SK-N-SH (cell line): ENCODE results near the gene ATP1B1. TPM values are rescaled to one million over a fixed set of nuclear protein-coding genes. Genes with fewer than 3 reads are reported as not detected.
A peak's percentile ranks its signal among the peaks of the same experiment; 100 is the strongest.

Experiments
- CTCF ChIA-PET: fragments of 300-600, 350-600 bp; formaldehyde crosslinking; extraction: SDS; loops from one replicate; lab custom pipeline; 2021; lab: Yijun Ruan, JAX
- POLR2A ChIA-PET: fragments of 350-600 bp; sonication (Branson Sonifier 250); formaldehyde crosslinking; extraction: SDS; loops from one replicate; lab custom pipeline; 2020; ENCODE audit warnings: antibody characterized with exemption, inconsistent platforms; lab: Yijun Ruan, JAX
- DNase-seq: peaks from one replicate; pipeline ENCODE4 v3.0.0; 2012
- H2AFZ ChIP-seq: fragments of 200-600 bp; sonication (generic); 2 replicates; pipeline ENCODE4 v1.8.1; 2016; ENCODE audit warnings: antibody characterized with exemption, mild to moderate bottlenecking, low read depth
- H3F3A ChIP-seq: fragments of 200-600 bp; sonication (generic); replicated peaks from 2 replicates; pipeline ENCODE3; 2016; ENCODE audit warnings: antibody characterized with exemption, mild to moderate bottlenecking; ENCODE audit not compliant: insufficient read depth
- H3K27ac ChIP-seq, 2 experiments: fragments of 200-500 bp in 1 of 2; fragments of 200-600 bp in 1 of 2; sonication (Bioruptor generic) in 1 of 2; sonication (generic), shearing (Covaris generic) in 1 of 2; 2 replicates each; pipeline versions ENCODE4 v1.5.1 to v1.6.1; 2014 to 2016; ENCODE audit warnings: low read depth in 2 of 2, inconsistent platforms in 1 of 2, low read length in 1 of 2, mild to moderate bottlenecking in 1 of 2, mixed read lengths in 1 of 2
- H3K27me3 ChIP-seq: fragments of 200-600 bp; sonication (generic), shearing (Covaris generic); 2 replicates; pipeline ENCODE4 v1.6.1; 2016; ENCODE audit warnings: mixed run types; ENCODE audit not compliant: insufficient read depth
- H3K36me3 ChIP-seq, 2 experiments: fragments of 200-500 bp in 1 of 2; fragments of 200-600 bp in 1 of 2; sonication (Bioruptor generic) in 1 of 2; sonication (generic) in 1 of 2; replicated peaks in 1 of 2; 2 replicates each; pipeline versions ENCODE3 to v1.5.1; 2014 to 2016; ENCODE audit warnings: low read length in 1 of 2, mild to moderate bottlenecking in 1 of 2; ENCODE audit not compliant: insufficient read depth in 2 of 2, control insufficient read depth in 1 of 2
- H3K4me1 ChIP-seq, 2 experiments: fragments of 200-500 bp in 1 of 2; fragments of 200-600 bp in 1 of 2; sonication (Bioruptor generic) in 1 of 2; sonication (generic), shearing (Covaris generic) in 1 of 2; 2 replicates each; pipeline versions ENCODE4 v1.5.1 to v1.6.1; 2014 to 2016; ENCODE audit warnings: low read depth in 1 of 2, low read length in 1 of 2, mixed run types in 1 of 2; ENCODE audit not compliant: insufficient read depth in 2 of 2, control insufficient read depth in 1 of 2
- H3K4me2 ChIP-seq: fragments of 200-600 bp; sonication (generic), shearing (Covaris generic); 2 replicates; pipeline ENCODE4 v1.6.1; 2017; ENCODE audit warnings: mixed run types
- H3K4me3 ChIP-seq, 2 experiments: fragments of 200-500 bp in 1 of 2; fragments of 200-600 bp in 1 of 2; sonication (Bioruptor generic) in 1 of 2; sonication (generic), shearing (Covaris generic) in 1 of 2; 2 replicates each; pipeline versions ENCODE4 v1.5.1 to v1.8.1; 2014 to 2016; ENCODE audit warnings: low read depth in 2 of 2, inconsistent platforms in 1 of 2, low read length in 1 of 2, mild to moderate bottlenecking in 1 of 2, mixed read lengths in 1 of 2, moderate library complexity in 1 of 2
- H3K79me2 ChIP-seq: fragments of 200-600 bp; sonication (generic); 2 replicates; pipeline ENCODE4 v1.8.1; 2017; ENCODE audit warnings: mild to moderate bottlenecking; ENCODE audit not compliant: insufficient read depth
- H3K9ac ChIP-seq: fragments of 200-600 bp; sonication (generic); 2 replicates; pipeline ENCODE4 v1.6.1; 2017; ENCODE audit warnings: mixed run types
- H3K9me2 ChIP-seq: fragments of 200-600 bp; sonication (generic); 2 replicates; pipeline ENCODE4 v1.6.1; 2017; ENCODE audit warnings: mixed run types
- H3K9me3 ChIP-seq: fragments of 200-600 bp; sonication (generic); 2 replicates; pipeline ENCODE4 v1.6.1; 2017; ENCODE audit warnings: mixed run types, mild to moderate bottlenecking, moderate library complexity
- H4K20me1 ChIP-seq: fragments of 200-600 bp; sonication (generic); 2 replicates; pipeline ENCODE4 v1.6.1; 2017; ENCODE audit warnings: mild to moderate bottlenecking, mixed run types; ENCODE audit not compliant: insufficient read depth
- ELF1 ChIP-seq: IDR thresholded peaks from 2 replicates; pipeline ENCODE4 v1.4.0; 2012
- EP300 ChIP-seq, 2 experiments: IDR thresholded peaks; 2 replicates each; pipeline versions ENCODE4 v1.4.0 to v1.6.1; 2012; ENCODE audit warnings: borderline replicate concordance in 1 of 2, low read depth in 1 of 2, low read length in 1 of 2
- FOSL2 ChIP-seq: IDR thresholded peaks from 2 replicates; pipeline ENCODE4 v1.4.0; 2012; ENCODE audit warnings: low read depth, mild to moderate bottlenecking, moderate library complexity, borderline replicate concordance
- FOXM1 ChIP-seq: IDR thresholded peaks from 2 replicates; pipeline ENCODE4 v1.4.0; 2012; ENCODE audit warnings: low read depth, mild to moderate bottlenecking
- GATA2 ChIP-seq: sonication (generic); formaldehyde crosslinking; IDR thresholded peaks from 2 replicates; pipeline ENCODE4 v1.5.0; 2020; ENCODE audit warnings: mild to moderate bottlenecking, missing genetic modification reagents
- MEF2A ChIP-seq: IDR thresholded peaks from 2 replicates; pipeline ENCODE4 v1.4.0; 2012; ENCODE audit warnings: low read depth, borderline replicate concordance
- MXI1 ChIP-seq: IDR thresholded peaks from 2 replicates; pipeline ENCODE4 v1.6.1; 2012; ENCODE audit warnings: mild to moderate bottlenecking, low read depth, low read length, improper control_type of control experiment
- NFIC ChIP-seq: IDR thresholded peaks from 2 replicates; pipeline ENCODE4 v1.4.0; 2012; ENCODE audit warnings: borderline replicate concordance
- RCOR1 ChIP-seq: fragments of 150-350 bp; IDR thresholded peaks from 2 replicates; pipeline ENCODE4 v1.6.1; 2017; ENCODE audit warnings: antibody characterized with exemption, low read length
- RFX5 ChIP-seq: IDR thresholded peaks from 2 replicates; pipeline ENCODE4 v1.6.1; 2012; ENCODE audit warnings: mild to moderate bottlenecking, improper control_type of control experiment, low read length
- RXRA ChIP-seq: IDR thresholded peaks from 2 replicates; pipeline ENCODE4 v1.4.0; 2012; ENCODE audit warnings: low read depth, mild to moderate bottlenecking, borderline replicate concordance
- SMC3 ChIP-seq: IDR thresholded peaks from 2 replicates; pipeline ENCODE4 v1.6.1; 2012; ENCODE audit warnings: low read depth, low read length, improper control_type of control experiment
- TCF12 ChIP-seq: IDR thresholded peaks from 2 replicates; pipeline ENCODE4 v1.4.0; 2012
- TEAD4 ChIP-seq: IDR thresholded peaks from 2 replicates; pipeline ENCODE4 v1.4.0; 2012; ENCODE audit warnings: mild to moderate bottlenecking, borderline replicate concordance; ENCODE audit not compliant: insufficient read depth
- YY1 ChIP-seq: IDR thresholded peaks from 2 replicates; pipeline ENCODE4 v1.4.0; 2012; ENCODE audit warnings: low read depth, mild to moderate bottlenecking
- WGBS: methylation state at CpG from one replicate; pipeline ENCODE4 v1.1.6; 2017; ENCODE audit warnings: low lambda C conversion rate; 5-methylcytosine and 5-hydroxymethylcytosine counted together
- polyA plus RNA-seq, 3 experiments: library from polyadenylated mRNA; depleted of rRNA; stranded (reverse); fragments of >200 nt; gene quantifications; 2 replicates each; pipeline ENCODE4 v1.2.3, GENCODE V29; 2012
- TF ChIP-seq, protein P1 (sequence below): IDR thresholded peaks from 2 replicates; pipeline ENCODE4 v1.4.0; 2012; ENCODE audit warnings: low read depth, borderline replicate concordance
- TF ChIP-seq, protein P2 (sequence below): fragments of 150-350 bp; IDR thresholded peaks from 2 replicates; pipeline ENCODE4 v1.6.1; 2017; ENCODE audit warnings: antibody characterized with exemption, low read length, low read depth, borderline replicate concordance
- TF ChIP-seq, protein P3 (sequence below): IDR thresholded peaks from 2 replicates; pipeline ENCODE4 v1.6.1; 2012; ENCODE audit warnings: mild to moderate bottlenecking, low read depth, low read length, moderate library complexity
- TF ChIP-seq, protein P4 (sequence below): IDR thresholded peaks from 2 replicates; pipeline ENCODE4 v1.4.0; 2012; ENCODE audit warnings: low read depth

The ATP1B1 gene
- polyA plus RNA-seq, 1 of the 3 experiments (the other 2 are of a cell fraction): 49.5 TPM

DNA sequence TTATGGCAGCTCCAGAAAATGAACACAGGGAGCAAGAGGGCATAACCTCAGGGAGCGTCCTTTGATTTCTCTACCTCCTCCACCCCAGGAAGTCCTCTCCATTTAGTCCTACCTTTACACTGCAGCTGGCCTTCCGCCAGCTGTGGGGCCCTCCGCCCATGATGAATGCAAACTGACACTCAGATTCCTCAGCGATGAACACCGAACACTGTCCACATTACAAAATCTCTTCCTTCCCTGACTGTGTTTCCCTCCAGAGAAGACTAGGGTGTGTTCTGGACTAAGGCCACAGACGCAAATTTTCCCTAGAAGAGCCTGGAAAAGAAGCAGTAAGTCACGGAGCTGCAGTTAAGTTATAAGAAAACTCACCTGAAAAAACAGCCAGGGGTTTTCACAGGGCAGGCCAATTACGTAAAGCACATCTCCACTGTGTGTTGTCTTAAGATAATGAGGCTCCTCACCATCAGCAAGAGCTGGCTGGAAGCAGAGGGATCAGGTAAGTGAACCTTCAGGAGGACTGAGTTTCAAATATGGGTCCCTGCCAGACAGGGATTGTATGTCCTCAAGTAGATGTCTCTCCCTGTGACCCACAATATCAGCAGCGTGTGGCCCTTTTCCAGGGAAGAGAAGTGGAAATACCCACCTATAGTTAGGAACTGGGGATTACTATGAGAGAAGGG lies 46.3 kb upstream of the ATP1B1 start:
- 81% methylated on average over 9 of the region's 9 CpGs for WGBS
- Histone ChIP-seq H3K79me2 (no peaks in the 10 kb centered on the region), H3K4me3 (no peak overlapping the region), H3F3A (no peaks in the 10 kb centered on the region), H3K9me3 (no peaks in the 10 kb centered on the region), H3K9ac (no peak overlapping the region), H3K27me3 (no peaks in the 10 kb centered on the region), H3K9me2 (no peaks in the 10 kb centered on the region), H3K4me1 (peaks cover 0 to 6% of the 10 kb centered on the region in 2 experiments; a peak in 2 of 4 replicates), H2AFZ (no peak overlapping the region), H3K36me3 (no peaks in the 10 kb centered on the region), H4K20me1 (no peaks in the 10 kb centered on the region), H3K27ac (peak overlapping the region; percentile 64 to 93; a peak in 3 of 4 replicates), H3K4me2 (no peak overlapping the region)
- no peak for DNase-seq
- ChIA-PET CTCF (interaction anchor here (0.8 to 1.1 kb wide), 2 partner anchors 10 to 288 kb away, joined by 3 read pairs; no protein-coding TSS in a partner anchor), POLR2A (no interaction called here)
- no peak for TF ChIP-seq TCF12
- TF ChIP-seq, protein P1, sequence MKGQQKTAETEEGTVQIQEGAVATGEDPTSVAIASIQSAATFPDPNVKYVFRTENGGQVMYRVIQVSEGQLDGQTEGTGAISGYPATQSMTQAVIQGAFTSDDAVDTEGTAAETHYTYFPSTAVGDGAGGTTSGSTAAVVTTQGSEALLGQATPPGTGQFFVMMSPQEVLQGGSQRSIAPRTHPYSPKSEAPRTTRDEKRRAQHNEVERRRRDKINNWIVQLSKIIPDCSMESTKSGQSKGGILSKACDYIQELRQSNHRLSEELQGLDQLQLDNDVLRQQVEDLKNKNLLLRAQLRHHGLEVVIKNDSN: no peak
- TF ChIP-seq TEAD4: no peak
- TF ChIP-seq YY1: no peak
- TF ChIP-seq, protein P2, sequence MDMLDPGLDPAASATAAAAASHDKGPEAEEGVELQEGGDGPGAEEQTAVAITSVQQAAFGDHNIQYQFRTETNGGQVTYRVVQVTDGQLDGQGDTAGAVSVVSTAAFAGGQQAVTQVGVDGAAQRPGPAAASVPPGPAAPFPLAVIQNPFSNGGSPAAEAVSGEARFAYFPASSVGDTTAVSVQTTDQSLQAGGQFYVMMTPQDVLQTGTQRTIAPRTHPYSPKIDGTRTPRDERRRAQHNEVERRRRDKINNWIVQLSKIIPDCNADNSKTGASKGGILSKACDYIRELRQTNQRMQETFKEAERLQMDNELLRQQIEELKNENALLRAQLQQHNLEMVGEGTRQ: no peak
- TF ChIP-seq NFIC: no peak
- TF ChIP-seq ELF1: no peak
- TF ChIP-seq MXI1: no peak

DNA sequence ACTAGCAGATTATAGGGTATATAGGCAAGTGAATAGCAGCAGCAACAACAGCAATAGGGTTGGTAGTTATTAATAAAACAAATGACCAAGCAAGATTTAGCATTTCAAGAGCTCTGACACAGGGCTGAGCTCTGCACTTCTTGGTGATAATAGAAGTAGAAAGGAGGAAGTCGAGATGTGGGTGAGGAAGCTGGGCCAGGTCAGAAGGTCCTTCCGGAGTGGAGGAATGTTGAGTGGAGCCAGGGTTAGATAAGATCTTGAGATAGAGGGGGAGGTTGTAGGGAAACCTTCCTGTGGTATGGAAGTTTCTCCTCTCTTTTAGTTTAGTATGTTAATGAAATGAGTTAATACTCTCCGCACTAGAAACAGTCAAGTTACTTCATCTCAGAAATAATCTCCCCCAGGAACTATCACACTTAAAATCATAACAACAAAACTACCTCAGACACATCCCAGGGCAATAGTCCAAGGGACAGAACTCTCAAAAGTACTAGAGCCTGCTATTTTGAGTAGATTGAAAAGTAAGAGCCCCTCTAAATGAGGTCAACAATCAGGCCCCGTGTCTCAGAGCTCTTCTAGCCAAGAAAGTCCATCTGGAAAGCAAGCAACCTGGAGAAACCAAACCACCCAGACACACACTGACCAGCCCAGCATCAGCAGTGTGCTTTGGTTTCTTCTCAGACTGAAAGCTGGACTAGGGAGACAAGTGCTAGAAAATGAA lies 45.4 kb upstream of the ATP1B1 start:
- Histone ChIP-seq H3F3A (no peaks in the 10 kb centered on the region), H3K9ac (no peak overlapping the region), H3K4me1 (peaks cover 0 to 6% of the 10 kb centered on the region in 2 experiments; a peak in 2 of 4 replicates), H3K27me3 (no peaks in the 10 kb centered on the region), H3K36me3 (no peaks in the 10 kb centered on the region), H3K27ac (peak overlapping the region; percentile 64 to 93), H3K4me2 (peak overlapping the region; percentile 22; the same call in 1 of the 2 replicates), H3K9me2 (no peaks in the 10 kb centered on the region), H3K79me2 (no peaks in the 10 kb centered on the region), H3K9me3 (no peaks in the 10 kb centered on the region), H4K20me1 (no peaks in the 10 kb centered on the region), H3K4me3 (no peak overlapping the region), H2AFZ (peak overlapping the region; percentile 61)
- CTCF ChIA-PET: interaction anchor here (0.8 kb wide), 1 partner anchor 10 kb away, joined by 3 read pairs; no protein-coding TSS in a partner anchor
- DNase-seq: no peak
- POLR2A ChIA-PET: interaction anchor here (0.5 kb wide), 1 partner anchor 46 kb away, joined by 4 read pairs; no protein-coding TSS in a partner anchor
- 29% methylated on average over 4 of the region's 4 CpGs for WGBS
- TF ChIP-seq, protein P3, sequence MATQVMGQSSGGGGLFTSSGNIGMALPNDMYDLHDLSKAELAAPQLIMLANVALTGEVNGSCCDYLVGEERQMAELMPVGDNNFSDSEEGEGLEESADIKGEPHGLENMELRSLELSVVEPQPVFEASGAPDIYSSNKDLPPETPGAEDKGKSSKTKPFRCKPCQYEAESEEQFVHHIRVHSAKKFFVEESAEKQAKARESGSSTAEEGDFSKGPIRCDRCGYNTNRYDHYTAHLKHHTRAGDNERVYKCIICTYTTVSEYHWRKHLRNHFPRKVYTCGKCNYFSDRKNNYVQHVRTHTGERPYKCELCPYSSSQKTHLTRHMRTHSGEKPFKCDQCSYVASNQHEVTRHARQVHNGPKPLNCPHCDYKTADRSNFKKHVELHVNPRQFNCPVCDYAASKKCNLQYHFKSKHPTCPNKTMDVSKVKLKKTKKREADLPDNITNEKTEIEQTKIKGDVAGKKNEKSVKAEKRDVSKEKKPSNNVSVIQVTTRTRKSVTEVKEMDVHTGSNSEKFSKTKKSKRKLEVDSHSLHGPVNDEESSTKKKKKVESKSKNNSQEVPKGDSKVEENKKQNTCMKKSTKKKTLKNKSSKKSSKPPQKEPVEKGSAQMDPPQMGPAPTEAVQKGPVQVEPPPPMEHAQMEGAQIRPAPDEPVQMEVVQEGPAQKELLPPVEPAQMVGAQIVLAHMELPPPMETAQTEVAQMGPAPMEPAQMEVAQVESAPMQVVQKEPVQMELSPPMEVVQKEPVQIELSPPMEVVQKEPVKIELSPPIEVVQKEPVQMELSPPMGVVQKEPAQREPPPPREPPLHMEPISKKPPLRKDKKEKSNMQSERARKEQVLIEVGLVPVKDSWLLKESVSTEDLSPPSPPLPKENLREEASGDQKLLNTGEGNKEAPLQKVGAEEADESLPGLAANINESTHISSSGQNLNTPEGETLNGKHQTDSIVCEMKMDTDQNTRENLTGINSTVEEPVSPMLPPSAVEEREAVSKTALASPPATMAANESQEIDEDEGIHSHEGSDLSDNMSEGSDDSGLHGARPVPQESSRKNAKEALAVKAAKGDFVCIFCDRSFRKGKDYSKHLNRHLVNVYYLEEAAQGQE: no peak
- peak; percentile 6 to 75; a peak in 1 of 4 replicates for TF ChIP-seq EP300 (IDR thresholded peaks at IDR 0.05; ENCODE audit: borderline replicate concordance in 1 of 2, low read depth in 1 of 2, low read length in 1 of 2)
- TF ChIP-seq MXI1: no peak
- TF ChIP-seq MEF2A: no peak
- TF ChIP-seq FOSL2: no peak
- TF ChIP-seq SMC3: no peak
- TF ChIP-seq TCF12: peak; percentile 80
- peak; percentile 79; the same call in 1 of the 2 replicates for TF ChIP-seq RXRA
- TF ChIP-seq RFX5: no peak
- no peak for TF ChIP-seq GATA2 (CRISPR knock-in tag)
- TF ChIP-seq, protein P1: no peak
- TF ChIP-seq RCOR1: no peak
- TF ChIP-seq, protein P4, sequence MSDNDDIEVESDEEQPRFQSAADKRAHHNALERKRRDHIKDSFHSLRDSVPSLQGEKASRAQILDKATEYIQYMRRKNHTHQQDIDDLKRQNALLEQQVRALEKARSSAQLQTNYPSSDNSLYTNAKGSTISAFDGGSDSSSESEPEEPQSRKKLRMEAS: no peak
- 0 out of 2 replicates have a peak, but pooled peaks have one; percentile 50 for TF ChIP-seq FOXM1
